ENCODE data around the gene ARMH1. TPM values are rescaled to one million over a fixed set of nuclear protein-coding genes. Genes with fewer than 3 reads are reported as not detected.

ARMH1 gene
- total and polyA plus RNA-seq, 2 donors (not counting 1 experiment from before 2014, with no cell fraction given), result 10.2 to 225 TPM

GRCh38 chr1:44678120-44678519 lies 3.6 kb downstream of the ARMH1 start:
- Histone ChIP-seq H3K4me1 (ENCODE audit: control insufficient read depth in 2 of 2, insufficient read depth in 2 of 2, low read length in 2 of 2) (peaks cover 21 to 26% of the 10 kb centered on the region in 2 donors), H3K4me2 (replicated peaks; ENCODE audit: low read depth, low read length, poor library complexity, severe bottlenecking) (no peak overlapping the region), H3K4me3 (ENCODE audit: control extremely low read depth in 1 of 5, extremely low read depth in 1 of 5, insufficient read depth in 1 of 5, low read depth in 2 of 5, low read length in 4 of 5) (no peak overlapping the region), H4K20me1 (ENCODE audit: control insufficient read depth, insufficient read depth, low read length, poor library complexity, severe bottlenecking) (no peaks in the 10 kb centered on the region), H3K9me3 (ENCODE audit: control extremely low read depth in 1 of 3, control insufficient read depth in 2 of 3, insufficient read depth in 1 of 3, low read length in 2 of 3) (no peaks in the 10 kb centered on the region), H2AFZ (ENCODE audit: insufficient read depth, low read depth, low read length, poor library complexity, severe bottlenecking) (no peak overlapping the region), H3K27ac (ENCODE audit: low read length in 2 of 2) (no peak overlapping the region), H3K27me3 (replicated peaks in 1 of 4; ENCODE audit: control extremely low read depth in 1 of 4, control insufficient read depth in 3 of 4, insufficient read depth in 4 of 4, low read length in 3 of 4) (no peaks in the 10 kb centered on the region), H3K9ac (ENCODE audit: low read length) (no peak overlapping the region), H3K36me3 (replicated peaks in 1 of 2; ENCODE audit: control extremely low read depth in 1 of 2, control insufficient read depth in 1 of 2, extremely low read depth in 1 of 2, insufficient read depth in 2 of 2, low read length in 1 of 2) (no peaks in the 10 kb centered on the region), H3K79me2 (ENCODE audit: control insufficient read depth, insufficient read depth, low read length) (no peaks in the 10 kb centered on the region)
- TF ChIP-seq, protein P1, sequence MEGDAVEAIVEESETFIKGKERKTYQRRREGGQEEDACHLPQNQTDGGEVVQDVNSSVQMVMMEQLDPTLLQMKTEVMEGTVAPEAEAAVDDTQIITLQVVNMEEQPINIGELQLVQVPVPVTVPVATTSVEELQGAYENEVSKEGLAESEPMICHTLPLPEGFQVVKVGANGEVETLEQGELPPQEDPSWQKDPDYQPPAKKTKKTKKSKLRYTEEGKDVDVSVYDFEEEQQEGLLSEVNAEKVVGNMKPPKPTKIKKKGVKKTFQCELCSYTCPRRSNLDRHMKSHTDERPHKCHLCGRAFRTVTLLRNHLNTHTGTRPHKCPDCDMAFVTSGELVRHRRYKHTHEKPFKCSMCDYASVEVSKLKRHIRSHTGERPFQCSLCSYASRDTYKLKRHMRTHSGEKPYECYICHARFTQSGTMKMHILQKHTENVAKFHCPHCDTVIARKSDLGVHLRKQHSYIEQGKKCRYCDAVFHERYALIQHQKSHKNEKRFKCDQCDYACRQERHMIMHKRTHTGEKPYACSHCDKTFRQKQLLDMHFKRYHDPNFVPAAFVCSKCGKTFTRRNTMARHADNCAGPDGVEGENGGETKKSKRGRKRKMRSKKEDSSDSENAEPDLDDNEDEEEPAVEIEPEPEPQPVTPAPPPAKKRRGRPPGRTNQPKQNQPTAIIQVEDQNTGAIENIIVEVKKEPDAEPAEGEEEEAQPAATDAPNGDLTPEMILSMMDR (IDR thresholded peaks at IDR 0.05), result no peak
- no peak for TF ChIP-seq EZH2 (IDR thresholded peaks at IDR 0.05; ENCODE audit: borderline replicate concordance, insufficient read depth, low read depth, low read length, poor library complexity, severe bottlenecking)
- intact Hi-C loops (cut with micrococcal nuclease), result no loop called here
- CTCF ChIA-PET, result interaction anchor here (1.3 kb wide), 1 partner anchor 51 kb away, joined by 3 read pairs; no protein-coding TSS in a partner anchor
- Mint-ChIP-seq H3K9me3 (ENCODE audit: insufficient read depth) (no peaks in the 10 kb centered on the region), H3K4me1 (peaks cover 18% of the 10 kb centered on the region), H3K27me3 (no peaks in the 10 kb centered on the region), H3K4me3 (no peak overlapping the region), H3K27ac (no peak overlapping the region)
- POLR2A ChIA-PET, result no interaction called here
- no peak for ATAC-seq (ENCODE audit: low read depth)
- 91% methylated on average over 2 of the region's 2 CpGs for WGBS (ENCODE audit: insufficient coverage)
- no peak for DNase-seq

- Mint-ChIP-seq H3K4me1 (peaks cover 13% of the 10 kb centered on the region), H3K27me3 (no peaks in the 10 kb centered on the region), H3K4me3 (no peak overlapping the region), H3K27ac (no peak overlapping the region), H3K9me3 (ENCODE audit: insufficient read depth) (no peaks in the 10 kb centered on the region)
- WGBS (ENCODE audit: insufficient coverage), result 83% methylated on average over 1 of the region's 4 CpGs
- H3K36me3 ChIP-seq (replicated peaks in 1 of 2; ENCODE audit: control extremely low read depth in 1 of 2, control insufficient read depth in 1 of 2, extremely low read depth in 1 of 2, insufficient read depth in 2 of 2, low read length in 1 of 2), result no peaks in the 10 kb centered on the region
- H2AFZ ChIP-seq (ENCODE audit: insufficient read depth, low read depth, low read length, poor library complexity, severe bottlenecking), result no peak overlapping the region
- DNase-seq (no peak), ATAC-seq (ENCODE audit: low read depth) (no peak)
- H3K9ac ChIP-seq (ENCODE audit: low read length), result no peak overlapping the region
- H3K9me3 ChIP-seq (ENCODE audit: control extremely low read depth in 1 of 3, control insufficient read depth in 2 of 3, insufficient read depth in 1 of 3, low read length in 2 of 3), result no peaks in the 10 kb centered on the region
- no peak overlapping the region for H3K27ac ChIP-seq (ENCODE audit: low read length in 2 of 2)
- no peaks in the 10 kb centered on the region for H3K79me2 ChIP-seq (ENCODE audit: control insufficient read depth, insufficient read depth, low read length)
- no peak overlapping the region for H3K4me2 ChIP-seq (replicated peaks; ENCODE audit: low read depth, low read length, poor library complexity, severe bottlenecking)
- peaks cover 16 to 21% of the 10 kb centered on the region in 2 donors for H3K4me1 ChIP-seq (ENCODE audit: control insufficient read depth in 2 of 2, insufficient read depth in 2 of 2, low read length in 2 of 2)
- no peaks in the 10 kb centered on the region for H3K27me3 ChIP-seq (replicated peaks in 1 of 4; ENCODE audit: control extremely low read depth in 1 of 4, control insufficient read depth in 3 of 4, insufficient read depth in 4 of 4, low read length in 3 of 4)
- TF ChIP-seq, protein P1 (IDR thresholded peaks at IDR 0.05), result no peak
- no peak for TF ChIP-seq EZH2 (IDR thresholded peaks at IDR 0.05; ENCODE audit: borderline replicate concordance, insufficient read depth, low read depth, low read length, poor library complexity, severe bottlenecking)
- POLR2A ChIA-PET, result no interaction called here
- no peaks in the 10 kb centered on the region for H4K20me1 ChIP-seq (ENCODE audit: control insufficient read depth, insufficient read depth, low read length, poor library complexity, severe bottlenecking)
- intact Hi-C loops (cut with micrococcal nuclease), result no loop called here
- CTCF ChIA-PET, result no interaction called here
- no peak overlapping the region for H3K4me3 ChIP-seq (ENCODE audit: control extremely low read depth in 1 of 5, extremely low read depth in 1 of 5, insufficient read depth in 1 of 5, low read depth in 2 of 5, low read length in 4 of 5)
Observed at GRCh38 chr1:44678626-44679025, 4.1 kb downstream of the ARMH1 start.

All from B cell (primary cell).